ENCODE measurements around the gene TUBB6.

TUBB6 gene

GRCh38 chr18:12287684-12288402 lies 20.2 kb upstream of the TUBB6 start:
- H3K27me3 ChIP-seq (ENCODE audit: low read depth, low read length): 0 out of 2 replicates have a peak, but pooled peaks cover 3% of the 10 kb centered on the region
- no peak overlapping the region for H2AFZ ChIP-seq (ENCODE audit: low read depth, low read length)
- H3K4me1 ChIP-seq (ENCODE audit: low read length): peaks cover 2% of the 10 kb centered on the region; the same call in 1 of the 2 replicates
- H4K20me1 ChIP-seq (ENCODE audit: insufficient read depth, low read length): no peaks in the 10 kb centered on the region
- H3K27ac ChIP-seq (ENCODE audit: low read length): no peak overlapping the region
- no peaks in the 10 kb centered on the region for H3K36me3 ChIP-seq (replicated peaks; ENCODE audit: low read depth, low read length)
- no peak overlapping the region for H3K9ac ChIP-seq (ENCODE audit: low read length)
- no peaks in the 10 kb centered on the region for H3K9me3 ChIP-seq (ENCODE audit: insufficient read depth, low read length)
- TF ChIP-seq CTCF (IDR thresholded peaks at IDR 0.05; ENCODE audit: low read depth, low read length) (no peak), EZH2phosphoT487 (IDR thresholded peaks at IDR 0.05; ENCODE audit: low read depth) (no peak)
- no peak overlapping the region for H3K4me2 ChIP-seq (ENCODE audit: low read length)
- H3K4me3 ChIP-seq (ENCODE audit: low read length): no peak overlapping the region
- H3K79me2 ChIP-seq (ENCODE audit: low read length): no peaks in the 10 kb centered on the region

GRCh38 chr18:12288403-12288755 lies 19.7 kb upstream of the TUBB6 start:
- Histone ChIP-seq H3K9me3 (ENCODE audit: insufficient read depth, low read length) (no peaks in the 10 kb centered on the region), H3K4me2 (ENCODE audit: low read length) (no peak overlapping the region), H3K27me3 (ENCODE audit: low read depth, low read length) (0 out of 2 replicates have a peak, but pooled peaks cover 3% of the 10 kb centered on the region), H3K79me2 (ENCODE audit: low read length) (no peaks in the 10 kb centered on the region), H2AFZ (ENCODE audit: low read depth, low read length) (no peak overlapping the region), H4K20me1 (ENCODE audit: insufficient read depth, low read length) (no peaks in the 10 kb centered on the region), H3K27ac (ENCODE audit: low read length) (no peak overlapping the region), H3K4me1 (ENCODE audit: low read length) (no peaks in the 10 kb centered on the region), H3K4me3 (ENCODE audit: low read length) (no peak overlapping the region), H3K9ac (ENCODE audit: low read length) (no peak overlapping the region), H3K36me3 (replicated peaks; ENCODE audit: low read depth, low read length) (no peaks in the 10 kb centered on the region)
- TF ChIP-seq CTCF (IDR thresholded peaks at IDR 0.05; ENCODE audit: low read depth, low read length) (no peak), EZH2phosphoT487 (IDR thresholded peaks at IDR 0.05; ENCODE audit: low read depth) (no peak)

GRCh38 chr18:12290086-12290485 lies 18.0 kb upstream of the TUBB6 start:
- Histone ChIP-seq H3K27ac (ENCODE audit: low read length) (no peak overlapping the region), H3K27me3 (ENCODE audit: low read depth, low read length) (no peaks in the 10 kb centered on the region), H3K4me2 (ENCODE audit: low read length) (no peak overlapping the region)

GRCh38 chr18:12291161-12291560 lies 16.9 kb upstream of the TUBB6 start:
- Histone ChIP-seq H3K4me1 (ENCODE audit: low read length) (no peaks in the 10 kb centered on the region), H4K20me1 (ENCODE audit: insufficient read depth, low read length) (no peaks in the 10 kb centered on the region)

More at GRCh38 chr18:12290086-12290485, 18.0 kb upstream of the TUBB6 start:
- H3K4me3 ChIP-seq (ENCODE audit: low read length): no peak overlapping the region
- H3K36me3 ChIP-seq (replicated peaks; ENCODE audit: low read depth, low read length): no peaks in the 10 kb centered on the region
- no peaks in the 10 kb centered on the region for H4K20me1 ChIP-seq (ENCODE audit: insufficient read depth, low read length)
- H2AFZ ChIP-seq (ENCODE audit: low read depth, low read length): no peak overlapping the region
- no peaks in the 10 kb centered on the region for H3K79me2 ChIP-seq (ENCODE audit: low read length)
- H3K4me1 ChIP-seq (ENCODE audit: low read length): no peaks in the 10 kb centered on the region
- TF ChIP-seq EZH2phosphoT487 (IDR thresholded peaks at IDR 0.05; ENCODE audit: low read depth): no peak
- TF ChIP-seq CTCF (IDR thresholded peaks at IDR 0.05; ENCODE audit: low read depth, low read length): no peak
- no peaks in the 10 kb centered on the region for H3K9me3 ChIP-seq (ENCODE audit: insufficient read depth, low read length)
- no peak overlapping the region for H3K9ac ChIP-seq (ENCODE audit: low read length)

More at GRCh38 chr18:12291161-12291560, 16.9 kb upstream of the TUBB6 start:
- H3K4me3 ChIP-seq (ENCODE audit: low read length): no peak overlapping the region
- no peaks in the 10 kb centered on the region for H3K9me3 ChIP-seq (ENCODE audit: insufficient read depth, low read length)
- no peak overlapping the region for H3K27ac ChIP-seq (ENCODE audit: low read length)
- no peak overlapping the region for H2AFZ ChIP-seq (ENCODE audit: low read depth, low read length)
- H3K4me2 ChIP-seq (ENCODE audit: low read length): no peak overlapping the region
- H3K27me3 ChIP-seq (ENCODE audit: low read depth, low read length): no peaks in the 10 kb centered on the region
- H3K79me2 ChIP-seq (ENCODE audit: low read length): no peaks in the 10 kb centered on the region
- no peak for TF ChIP-seq EZH2phosphoT487 (IDR thresholded peaks at IDR 0.05; ENCODE audit: low read depth)
- no peak overlapping the region for H3K9ac ChIP-seq (ENCODE audit: low read length)
- H3K36me3 ChIP-seq (replicated peaks; ENCODE audit: low read depth, low read length): no peaks in the 10 kb centered on the region

Data from OCI-LY3 (cell line).